Raji (cell line): ENCODE results near the gene CRYL1.

ENCODE experiments used
- POLR2A ChIP-seq: IDR thresholded peaks from 2 replicates; pipeline ENCODE4 v1.6.1; 2011; ENCODE audit warnings: low read depth, low read length, control low read depth; ENCODE audit not compliant: insufficient read depth

CRYL1 gene

GRCh38 chr13:20435616-20436368, 89.9 kb downstream of the CRYL1 start:
- TF ChIP-seq POLR2A, result no peak

GRCh38 chr13:20431687-20432384, 93.8 kb downstream of the CRYL1 start:
- no peak for TF ChIP-seq POLR2A

GRCh38 chr13:20431080-20431479, 94.6 kb downstream of the CRYL1 start:
- no peak for TF ChIP-seq POLR2A

- TF ChIP-seq POLR2A, result no peak
Observed at GRCh38 chr13:20430296-20430695, 95.4 kb downstream of the CRYL1 start.

GRCh38 chr13:20429682-20430081, 96.0 kb downstream of the CRYL1 start:
- TF ChIP-seq POLR2A, result no peak

GRCh38 chr13:20428666-20429644, 96.7 kb downstream of the CRYL1 start:
- TF ChIP-seq POLR2A, result no peak

- TF ChIP-seq POLR2A, result no peak
Observed at GRCh38 chr13:20426766-20427448, 98.8 kb downstream of the CRYL1 start.

GRCh38 chr13:20425819-20426219, 99.8 kb downstream of the CRYL1 start:
- TF ChIP-seq POLR2A, result no peak

- TF ChIP-seq POLR2A, result no peak
Observed at GRCh38 chr13:20424949-20425348, 100.7 kb downstream of the CRYL1 start.

GRCh38 chr13:20424559-20424852, 101.2 kb downstream of the CRYL1 start:
- TF ChIP-seq POLR2A, result no peak

- TF ChIP-seq POLR2A, result no peak
Observed at GRCh38 chr13:20422362-20422761, 103.3 kb downstream of the CRYL1 start.

- TF ChIP-seq POLR2A, result no peak
Observed at GRCh38 chr13:20420938-20421337, 104.7 kb downstream of the CRYL1 start.

- no peak for TF ChIP-seq POLR2A
Observed at GRCh38 chr13:20418953-20419352, 106.7 kb downstream of the CRYL1 start.

GRCh38 chr13:20416223-20416745, 109.4 kb downstream of the CRYL1 start:
- no peak for TF ChIP-seq POLR2A

- TF ChIP-seq POLR2A, result no peak
Observed at GRCh38 chr13:20415694-20416107, 110.0 kb downstream of the CRYL1 start.
